NCI-H2029 (cell line): Measurements from ENCODE around the gene GRIA4.

Experiments used
- DNase-seq: peaks from one replicate; lab custom pipeline; 2025; lab: John Stamatoyannopoulos, UW

The GRIA4 gene

DNA sequence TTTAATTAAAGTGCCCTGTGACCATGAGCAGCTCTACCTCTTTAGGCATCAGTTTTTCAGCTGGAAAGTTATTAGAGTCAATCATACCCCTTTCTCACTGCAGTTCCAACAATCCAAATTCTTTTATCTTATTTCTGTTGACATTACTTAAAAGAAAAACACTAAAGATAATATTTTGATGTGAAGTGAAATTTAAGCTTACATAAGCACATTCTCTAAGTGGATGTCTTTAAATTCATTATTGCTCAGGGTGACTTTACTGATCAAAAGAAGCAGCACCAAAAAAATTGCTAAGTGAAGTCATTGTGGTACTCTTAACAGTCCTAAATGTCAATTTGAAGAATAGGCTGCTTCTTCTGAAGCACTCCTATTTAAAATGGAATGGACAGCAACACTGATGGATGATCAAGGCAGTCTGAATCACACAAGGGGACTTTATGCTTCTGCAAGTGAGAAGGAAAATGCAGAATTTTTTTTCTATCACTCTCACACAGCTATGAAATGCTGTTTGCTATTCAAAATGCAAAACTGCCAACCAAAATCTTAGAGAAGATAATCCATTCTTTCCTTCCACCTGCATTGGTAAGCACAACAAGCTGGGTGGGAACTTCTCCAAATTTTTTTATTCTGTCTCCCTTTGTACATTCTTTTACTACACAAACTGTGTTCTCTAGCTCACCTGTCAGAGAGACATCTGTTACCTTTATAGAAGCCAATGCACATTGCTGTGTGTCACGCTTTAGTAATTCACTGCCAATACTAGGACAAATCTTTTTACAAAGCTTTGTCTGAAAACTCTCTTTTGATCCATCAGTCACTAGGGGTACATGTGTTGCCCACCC lies 179.9 kb downstream of the GRIA4 start:
- no peak for DNase-seq

DNA sequence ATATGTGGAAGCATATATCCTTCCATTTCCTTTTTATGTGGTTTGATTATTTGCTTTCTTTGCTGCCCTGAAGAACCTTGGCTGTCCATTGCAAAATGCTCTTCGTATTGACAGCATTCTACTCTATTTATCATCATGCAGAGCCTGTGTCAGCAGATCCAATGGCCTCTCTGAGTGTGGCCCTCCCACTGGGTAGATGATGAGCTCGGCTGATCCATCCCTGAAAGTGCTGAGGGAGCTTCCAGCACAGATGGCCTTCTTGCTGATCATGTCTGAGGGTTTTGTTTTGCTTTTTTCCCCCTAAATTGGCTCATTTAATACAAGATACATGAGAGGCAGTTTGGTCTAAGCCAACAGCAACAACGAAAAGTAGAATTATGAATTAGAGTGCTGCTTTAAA lies 181.0 kb downstream of the GRIA4 start:
- no peak for DNase-seq

DNA sequence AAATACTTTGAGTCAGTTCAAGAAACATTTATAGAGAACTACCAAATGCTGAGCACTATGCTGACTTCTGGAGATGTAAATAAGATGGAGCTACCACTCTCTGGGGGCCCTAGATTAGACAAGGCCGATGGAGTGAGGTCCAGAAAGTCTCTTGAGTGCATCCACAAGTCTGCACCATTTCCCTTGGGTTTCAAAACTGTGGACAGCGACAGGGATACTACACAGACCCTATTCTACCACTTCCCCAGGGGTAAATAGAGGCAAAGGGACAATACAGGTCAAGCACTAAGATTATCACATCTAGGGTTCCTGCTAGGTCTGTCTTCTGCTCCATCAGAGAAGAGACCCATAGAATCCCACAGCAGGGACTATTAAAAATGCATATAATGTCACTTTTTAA lies 183.2 kb downstream of the GRIA4 start:
- DNase-seq = no peak

DNA sequence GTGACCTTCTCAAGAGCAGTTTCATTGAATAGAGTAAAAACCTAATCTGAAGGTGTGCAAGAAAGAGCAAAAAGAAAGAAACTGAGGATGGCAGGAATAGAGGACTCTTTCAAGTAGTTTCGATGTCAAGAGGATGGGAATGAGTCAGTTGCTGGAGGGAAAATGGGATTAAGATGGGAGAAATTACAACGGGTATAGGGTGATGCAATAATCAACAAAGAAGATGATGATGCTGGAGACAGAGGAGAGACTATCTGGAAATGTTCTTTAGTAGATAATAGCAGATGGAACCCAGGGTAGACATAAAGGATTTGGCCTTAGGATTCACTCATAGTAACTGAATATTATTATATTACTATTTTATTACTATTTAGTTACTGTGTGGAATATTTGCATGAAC lies 189.4 kb downstream of the GRIA4 start:
- no peak for DNase-seq

DNA sequence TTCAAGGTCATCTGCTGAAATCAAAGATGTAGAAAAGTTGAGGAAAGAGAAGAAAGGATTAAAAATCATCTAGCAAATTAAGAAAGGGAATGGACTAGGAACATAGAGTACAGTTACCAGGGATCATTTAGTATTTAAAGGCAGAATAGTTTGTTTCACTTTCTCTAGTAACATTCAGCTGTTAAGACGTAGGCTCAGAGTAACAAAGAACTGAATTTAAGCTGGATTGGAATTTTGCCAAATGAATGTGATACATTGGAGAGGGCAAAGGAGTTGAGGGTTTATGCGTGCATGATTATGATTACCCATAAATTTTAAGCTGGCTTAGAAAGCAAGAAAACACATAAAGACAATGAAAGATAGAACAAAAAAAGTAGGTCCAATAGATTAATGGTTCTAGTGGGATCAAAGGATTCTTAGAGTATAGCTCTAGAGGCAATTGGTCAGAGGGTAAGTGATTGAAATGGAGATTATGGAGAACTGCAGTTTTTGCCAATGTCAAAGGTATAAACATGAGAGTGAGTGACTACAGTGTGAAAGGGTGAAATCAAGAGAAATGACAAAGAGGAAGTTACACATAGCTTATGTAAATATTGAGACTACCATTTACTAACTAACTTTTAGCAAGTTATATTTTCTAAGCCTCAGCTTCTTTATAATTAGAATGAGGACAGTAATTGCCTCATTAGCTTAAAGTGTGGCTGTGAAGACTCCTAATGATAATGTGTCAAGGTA lies 190.0 kb downstream of the GRIA4 start:
- DNase-seq = no peak

DNA sequence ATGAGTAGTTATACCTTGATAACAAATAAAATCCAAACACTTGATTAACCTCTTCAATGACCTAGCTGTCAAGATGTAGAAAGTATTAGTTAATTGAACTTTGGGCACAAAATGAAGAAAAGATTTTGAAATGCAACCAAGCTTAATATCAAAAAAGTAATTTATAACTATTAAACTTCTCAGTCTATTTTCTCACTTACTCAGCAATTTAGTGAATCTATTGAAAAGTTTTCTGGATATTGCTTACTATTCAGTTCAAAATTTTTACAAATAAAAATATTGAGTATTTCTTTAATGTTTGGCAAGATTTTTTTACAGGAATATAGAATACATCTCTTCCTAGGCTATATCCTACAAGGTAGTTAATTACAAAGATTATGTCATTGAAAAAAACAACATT lies 192.5 kb downstream of the GRIA4 start:
- DNase-seq = no peak

DNA sequence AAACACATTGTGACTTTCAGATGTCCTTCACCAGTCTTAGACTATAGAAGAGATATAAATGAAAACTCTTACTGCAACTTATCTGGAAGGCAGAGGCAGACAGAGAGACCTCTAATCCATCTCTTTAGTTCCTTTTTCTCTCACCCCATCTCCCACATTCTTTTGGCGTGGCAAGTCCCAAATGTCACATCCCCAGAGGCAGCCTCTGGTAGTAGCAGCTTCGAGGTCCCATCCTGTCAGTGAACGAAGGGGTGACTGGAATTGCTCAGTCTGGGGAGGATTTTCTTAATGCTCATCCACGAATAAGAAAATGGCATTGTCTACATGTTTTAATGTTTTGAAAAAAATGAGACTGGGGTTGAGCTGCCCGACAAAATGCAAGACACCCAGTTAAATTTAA lies 201.4 kb downstream of the GRIA4 start:
- DNase-seq = no peak

DNA sequence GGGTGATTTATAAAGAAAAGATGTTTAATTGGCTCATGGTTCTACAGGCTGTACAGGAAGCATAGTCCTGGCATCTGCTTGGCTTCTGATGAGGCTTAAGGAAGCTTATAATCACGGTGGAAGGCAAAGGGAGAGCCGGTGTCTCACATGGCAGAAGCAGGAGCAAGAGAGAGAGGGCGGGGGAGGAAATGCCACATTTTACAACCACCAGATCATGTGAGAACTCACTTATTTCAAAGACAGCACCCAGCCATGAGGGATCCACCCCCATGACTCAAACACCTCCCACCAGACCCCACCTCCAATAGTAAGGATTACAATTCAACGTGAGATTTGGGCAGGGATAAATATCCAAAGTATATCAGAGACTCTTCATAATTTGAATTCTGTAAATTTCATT lies 211.5 kb downstream of the GRIA4 start:
- no peak for DNase-seq

DNA sequence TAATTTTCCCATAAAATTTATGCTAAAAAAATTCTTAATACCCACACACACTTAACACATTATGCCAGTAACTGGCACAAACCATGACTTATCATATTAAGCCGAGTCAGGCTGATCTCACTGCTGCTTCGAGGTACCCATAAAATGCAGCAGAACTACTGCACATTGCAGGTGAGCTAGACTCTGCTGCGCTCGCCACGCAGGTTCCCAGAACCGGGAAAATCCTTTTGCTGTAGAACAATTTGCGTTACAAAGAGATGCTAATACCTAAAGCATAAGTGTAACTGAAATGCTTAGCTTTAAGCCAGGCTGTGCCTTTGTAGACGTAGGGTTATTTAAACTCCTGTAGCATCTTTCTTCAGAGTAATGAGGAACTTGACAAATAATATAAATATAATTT lies 211.9 kb downstream of the GRIA4 start:
- DNase-seq = no peak

DNA sequence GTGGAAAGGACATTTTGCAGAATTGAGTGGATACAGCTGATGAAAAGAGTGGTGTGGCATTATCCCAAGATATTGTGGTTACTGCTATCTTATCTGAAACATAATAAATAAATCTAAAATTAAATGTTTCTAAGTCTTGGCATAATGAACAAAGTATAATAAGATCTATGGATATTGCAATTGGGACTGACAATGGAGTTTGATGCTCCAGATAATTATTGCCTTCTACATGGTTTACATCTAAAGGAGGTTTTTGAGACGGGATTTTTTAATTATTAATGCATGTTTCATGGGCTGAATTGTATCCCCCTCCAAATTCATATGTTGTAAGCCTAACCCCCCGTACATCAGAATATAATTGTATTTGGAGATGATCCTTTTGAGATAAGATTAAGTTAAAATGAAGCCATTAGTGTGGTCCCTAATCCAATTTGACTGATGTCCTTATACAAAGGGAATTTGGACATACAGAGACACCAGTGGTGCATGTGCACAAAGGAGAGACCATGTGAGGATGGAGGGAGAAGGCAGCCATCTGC lies 213.7 kb downstream of the GRIA4 start:
- no peak for DNase-seq

DNA sequence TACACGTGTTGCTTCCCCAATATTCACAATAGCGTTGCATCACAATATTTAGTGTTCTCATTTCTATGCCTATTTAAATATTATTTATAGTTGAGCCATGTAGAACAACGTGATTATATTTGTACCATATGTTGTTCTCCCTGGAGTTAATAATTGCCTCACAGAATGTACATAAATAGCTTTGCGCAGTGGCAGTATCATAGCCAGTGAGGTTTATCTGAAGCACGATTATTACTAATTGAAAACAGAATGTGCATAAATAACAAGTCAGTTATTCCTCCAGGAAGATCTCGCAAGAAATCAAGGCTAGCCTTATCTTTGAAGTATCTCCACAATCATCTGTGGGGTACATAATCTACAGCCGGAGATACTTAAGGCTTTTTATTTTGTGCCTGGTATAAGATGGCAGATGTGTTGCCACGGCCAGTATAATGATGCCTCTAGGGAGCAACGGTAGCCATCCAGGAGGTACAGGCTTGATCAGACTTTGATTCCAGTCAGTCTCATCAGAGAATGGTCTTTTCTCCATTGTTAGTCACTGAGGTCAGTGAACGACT lies 214.7 kb downstream of the GRIA4 start:
- no peak for DNase-seq

DNA sequence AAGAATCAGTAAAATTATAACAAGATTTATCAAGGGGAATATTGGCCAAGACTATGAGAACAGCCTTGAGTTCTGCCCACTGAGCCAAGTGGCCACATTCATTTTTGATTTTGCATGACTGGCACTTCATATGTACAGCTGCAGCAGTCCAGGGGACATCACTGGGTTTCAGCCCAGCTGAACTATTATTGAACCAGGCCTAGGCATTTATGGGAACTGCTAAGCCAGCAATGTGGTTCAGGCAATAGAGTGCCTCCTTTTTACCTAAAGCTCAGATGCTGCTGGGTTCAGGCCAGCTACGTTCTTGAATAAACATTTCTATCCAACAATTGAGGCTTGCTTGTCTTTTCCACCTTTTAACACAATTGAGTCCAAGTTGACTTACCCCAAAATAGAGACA lies 215.3 kb downstream of the GRIA4 start:
- DNase-seq = no peak

DNA sequence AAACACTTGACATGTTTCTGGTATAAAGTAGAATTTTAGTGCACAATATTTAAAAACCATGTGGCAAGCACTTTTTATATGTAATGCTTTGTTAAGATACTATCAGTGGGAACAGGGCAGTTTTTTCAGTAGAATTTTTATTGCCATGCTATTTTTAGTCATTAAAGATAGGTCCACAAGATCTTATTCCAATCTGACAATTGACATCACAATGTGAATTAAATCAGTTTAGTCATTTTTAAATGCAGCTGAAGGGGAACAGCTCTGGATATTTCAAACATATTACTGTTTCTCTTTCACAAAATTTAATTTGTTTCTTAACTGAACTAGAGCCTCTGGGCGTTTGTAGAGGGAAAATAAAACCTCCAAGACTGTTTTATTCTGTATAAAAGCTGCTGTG lies 218.0 kb downstream of the GRIA4 start:
- DNase-seq = no peak

DNA sequence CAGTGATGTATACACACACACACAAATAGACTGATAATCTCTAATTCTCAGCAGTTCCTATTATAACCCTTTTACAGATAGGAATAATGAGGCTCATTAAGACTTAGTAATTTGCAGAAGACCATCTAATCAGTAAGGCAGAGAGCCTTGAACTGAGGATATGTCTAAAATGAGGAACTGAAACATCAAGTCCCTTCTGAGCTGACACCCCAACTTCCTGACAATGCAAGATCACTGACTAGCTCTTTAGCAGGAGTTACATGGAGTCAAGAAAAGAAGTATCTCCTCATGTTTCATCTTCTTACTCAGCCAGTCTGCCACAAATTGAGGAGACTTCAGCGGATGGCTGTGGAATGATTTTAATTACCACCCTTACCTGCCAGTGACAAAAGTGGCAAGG lies 219.2 kb downstream of the GRIA4 start:
- no peak for DNase-seq

DNA sequence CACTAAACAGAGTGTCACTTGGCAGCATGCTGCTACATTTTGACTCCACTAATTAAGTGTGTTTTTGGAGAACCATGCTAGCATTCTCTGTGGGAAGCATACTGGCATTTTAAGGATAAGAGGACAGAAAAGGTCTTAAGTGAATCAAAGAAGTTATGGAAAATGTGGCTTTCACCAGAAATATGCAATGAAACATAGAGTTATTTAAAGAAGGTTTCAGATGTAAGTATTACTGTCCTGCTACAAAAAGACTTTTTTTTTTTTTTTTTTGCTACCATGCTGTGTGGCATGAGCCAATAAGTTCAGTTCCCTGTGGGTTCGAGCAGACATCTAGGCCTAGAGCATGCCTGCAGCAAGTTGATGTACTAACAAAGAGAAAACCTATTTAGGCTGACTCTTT lies 224.6 kb downstream of the GRIA4 start:
- no peak for DNase-seq

DNA sequence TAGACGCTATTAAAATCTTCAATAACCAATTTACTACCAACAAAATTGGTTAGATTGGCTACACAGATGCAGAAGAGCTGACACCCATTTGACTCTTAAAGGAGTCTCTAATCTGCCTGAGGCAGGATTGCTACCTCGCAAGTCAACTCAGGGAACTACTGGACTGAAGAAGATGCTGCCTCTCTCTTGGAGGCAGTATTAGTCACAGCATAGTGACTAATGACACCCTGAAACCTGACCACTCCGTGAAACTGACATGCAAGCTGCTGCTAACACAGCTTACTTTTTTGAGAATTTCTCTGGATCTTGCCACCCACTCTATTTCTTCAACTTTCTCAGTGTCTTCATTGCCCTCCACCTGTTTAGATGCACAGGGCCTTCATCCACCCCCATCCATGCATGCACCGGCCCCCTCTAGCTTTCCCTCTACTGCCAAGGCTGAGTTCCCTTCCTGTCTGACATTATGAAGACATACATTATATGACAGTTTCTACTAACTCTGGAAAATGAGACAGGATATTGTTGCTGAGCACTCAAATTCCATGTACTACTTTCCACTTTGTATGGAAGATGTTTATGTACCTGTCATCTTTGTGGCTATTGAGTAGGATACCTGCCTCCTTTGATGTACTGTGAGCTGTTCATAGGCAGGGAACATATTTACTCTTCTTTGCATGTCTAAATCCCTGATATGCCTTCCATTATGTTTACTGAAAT lies 229.0 kb downstream of the GRIA4 start:
- no peak for DNase-seq

DNA sequence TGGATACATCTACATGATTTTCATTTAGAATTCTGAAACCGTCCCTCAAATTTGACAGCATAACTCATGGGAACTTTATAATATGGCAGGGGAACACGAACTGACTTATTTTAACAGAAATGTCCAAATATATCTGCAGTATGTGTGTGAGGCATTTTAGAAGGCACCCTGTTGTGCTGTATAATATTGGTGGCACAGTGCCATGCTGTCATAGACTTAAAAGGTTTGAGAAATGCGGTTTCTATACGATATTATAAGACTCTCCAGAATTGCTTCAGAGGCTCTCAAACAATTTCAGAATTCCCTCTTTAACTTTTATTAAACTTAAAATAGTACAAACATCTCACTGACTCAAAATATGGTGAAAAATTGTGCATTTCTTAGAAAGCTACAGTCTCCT lies 230.5 kb downstream of the GRIA4 start:
- DNase-seq = no peak

DNA sequence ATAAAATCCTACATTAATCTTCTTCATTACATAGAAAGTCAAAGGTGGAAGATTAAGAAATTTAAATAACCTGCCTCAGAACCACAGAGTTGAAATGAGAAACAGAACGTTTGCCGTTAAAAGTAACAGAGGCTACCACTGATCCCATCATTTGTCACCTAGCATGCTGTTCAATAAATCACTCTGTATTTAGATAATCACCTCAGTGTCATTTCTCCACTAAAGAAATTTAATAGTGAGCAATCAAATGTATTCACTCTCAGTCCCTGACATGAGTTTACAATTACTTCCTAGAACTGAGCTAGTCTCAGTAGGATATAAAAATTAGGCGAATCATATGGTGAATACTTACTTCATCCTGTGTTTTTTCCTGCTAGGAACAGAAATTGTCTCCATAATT lies 242.5 kb downstream of the GRIA4 start:
- DNase-seq = no peak

DNA sequence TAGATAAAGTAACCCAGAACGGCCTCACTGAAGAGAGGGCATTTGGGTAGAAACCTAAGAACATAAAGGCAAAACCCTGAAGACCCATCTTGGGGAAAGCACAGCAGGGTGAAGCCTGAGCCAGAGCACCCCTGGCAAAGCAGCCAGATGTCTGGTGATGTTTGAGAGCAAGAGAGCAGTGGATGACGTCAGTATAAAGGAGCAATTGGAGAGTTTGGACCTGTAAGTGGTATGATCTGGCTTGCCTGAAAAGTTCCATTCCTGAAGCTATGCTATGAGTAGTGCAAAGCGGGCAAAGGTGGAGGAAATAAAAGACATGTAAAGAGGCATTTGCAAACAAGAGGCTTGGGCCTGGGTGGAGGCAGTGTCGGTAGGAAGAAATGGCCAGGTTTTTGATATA lies 244.4 kb downstream of the GRIA4 start:
- DNase-seq = no peak

DNA sequence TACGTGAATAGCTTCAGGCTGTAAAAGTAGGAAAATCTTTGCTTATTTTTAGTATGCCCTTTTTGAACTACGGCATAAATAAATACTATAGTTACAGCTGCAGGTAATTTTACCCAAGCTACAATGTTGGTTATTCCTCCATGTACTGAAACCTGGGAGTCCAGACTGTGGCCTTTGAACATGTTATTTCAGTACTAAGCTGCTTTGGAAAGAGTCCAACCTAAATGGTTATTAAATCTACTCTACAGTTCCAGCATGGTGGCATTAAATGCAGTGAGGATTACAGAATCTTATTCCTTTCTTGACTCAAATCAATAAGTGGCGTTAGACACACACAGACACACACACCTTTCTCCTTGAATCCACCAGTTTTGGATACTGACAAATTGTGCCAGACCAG lies 247.1 kb downstream of the GRIA4 start:
- DNase-seq = no peak

DNA sequence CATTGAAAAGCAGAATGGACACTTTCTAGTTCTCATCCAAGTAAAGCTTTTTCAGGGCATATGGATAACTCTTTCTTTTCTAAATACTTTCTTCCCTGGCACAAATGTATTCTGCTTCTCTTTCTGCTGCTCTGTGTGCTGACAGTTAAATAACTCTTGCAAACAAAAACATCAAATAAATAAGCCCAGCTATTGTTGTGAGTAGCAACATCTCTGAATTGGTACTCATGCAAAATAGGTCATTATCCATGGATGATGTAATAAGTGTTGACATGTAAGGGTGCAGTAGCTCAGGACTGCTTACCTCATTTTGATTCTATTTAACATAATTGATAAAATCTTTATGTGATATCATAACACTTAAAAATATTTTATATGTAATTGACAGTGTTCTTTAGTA lies 247.9 kb downstream of the GRIA4 start:
- no peak for DNase-seq

DNA sequence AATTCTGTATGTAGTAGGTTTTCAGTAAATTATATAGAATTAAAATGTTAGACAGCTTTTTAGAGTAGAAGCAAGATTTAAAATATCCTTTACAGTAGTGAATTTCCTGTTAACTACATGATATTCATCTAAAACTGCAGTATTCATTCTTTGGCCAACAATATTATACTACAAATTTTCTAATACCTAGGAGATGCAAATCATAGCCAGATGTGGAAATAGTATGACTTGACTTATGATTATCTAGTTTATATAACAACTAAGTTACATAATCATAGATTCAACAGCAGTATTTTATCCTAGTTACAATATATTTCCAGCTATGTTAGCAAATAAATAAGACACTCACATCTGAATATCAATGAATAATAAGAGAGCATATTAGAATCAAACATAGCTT lies 249.0 kb downstream of the GRIA4 start:
- DNase-seq = no peak
